ENCODE measurements around the gene TACC2.
"Not testable (repeated sequence)": the region's sequence is repeated elsewhere in the genome, so short reads cannot be mapped to it uniquely, and the experiment has no call there.

The TACC2 gene

DNA sequence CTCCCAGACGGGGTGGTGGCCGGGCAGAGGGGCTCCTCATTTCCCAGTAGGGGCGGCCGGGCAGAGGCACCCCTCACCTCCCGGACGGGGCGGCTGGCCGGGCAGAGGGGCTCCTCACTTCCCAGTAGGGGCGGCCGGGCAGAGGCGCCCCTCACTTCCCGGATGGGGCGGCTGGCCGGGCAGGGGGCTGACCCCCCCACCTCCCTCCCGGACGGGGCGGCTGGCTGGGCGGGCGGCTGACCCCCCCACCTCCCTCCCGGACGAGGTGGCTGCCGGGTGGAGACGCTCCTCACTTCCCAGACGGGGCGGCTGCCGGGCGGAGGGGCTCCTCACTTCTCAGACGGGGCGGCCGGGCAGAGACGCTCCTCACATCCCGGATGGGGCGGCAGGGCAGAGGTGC lies 214.2 kb downstream of the TACC2 start:
- not testable (repeated sequence) for H3K27me3 Mint-ChIP-seq (ENCODE audit: low read depth); H3K4me3 Mint-ChIP-seq; H3K27ac Mint-ChIP-seq; H3K36me3 Mint-ChIP-seq (ENCODE audit: low read depth); H3K4me1 Mint-ChIP-seq (ENCODE audit: low read depth); H3K9me3 Mint-ChIP-seq

DNA sequence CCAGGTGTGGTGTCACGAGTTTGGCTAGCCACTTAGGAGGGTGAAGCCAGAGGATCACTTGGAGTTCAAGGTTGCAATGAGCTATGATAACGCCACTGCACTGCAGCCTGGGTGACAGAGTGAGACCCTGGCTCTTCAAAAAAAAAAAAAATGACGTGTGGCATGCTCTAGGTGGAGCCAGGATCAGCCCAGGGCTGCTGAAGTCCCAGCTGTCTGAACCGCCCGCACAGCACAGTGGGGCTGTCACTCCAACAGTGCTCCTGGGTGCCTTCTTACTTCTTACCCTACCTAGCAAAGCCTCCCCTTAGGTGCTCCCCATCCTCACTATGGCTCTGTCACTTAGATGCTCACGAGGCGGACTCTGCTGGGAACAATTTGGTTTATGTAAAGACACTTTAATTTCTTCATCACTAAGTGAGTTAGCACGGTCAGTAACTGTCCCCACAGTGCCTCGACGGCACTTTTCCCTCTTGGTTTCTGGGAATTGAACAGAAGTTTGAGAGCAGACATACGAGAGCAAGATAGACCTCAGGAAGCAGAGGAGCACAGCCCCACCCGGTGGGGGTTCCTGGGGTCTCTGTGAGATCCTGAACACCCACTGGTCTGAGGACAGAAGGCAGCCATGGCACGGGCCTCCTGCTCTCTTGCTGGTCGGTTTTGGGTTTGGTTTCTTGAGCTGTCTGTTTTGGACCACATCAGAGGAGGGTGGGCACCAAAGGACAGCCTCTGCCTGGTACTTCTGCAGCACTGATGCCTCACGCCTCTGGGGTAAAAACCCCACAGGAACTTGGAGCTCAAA lies 215.9 kb downstream of the TACC2 start:
- Mint-ChIP-seq H3K27ac (no peak overlapping the region), H3K36me3 (ENCODE audit: low read depth) (no peaks in the 10 kb centered on the region), H3K27me3 (ENCODE audit: low read depth) (no peaks in the 10 kb centered on the region), H3K4me1 (ENCODE audit: low read depth) (no peaks in the 10 kb centered on the region), H3K4me3 (no peak overlapping the region), H3K9me3 (no peaks in the 10 kb centered on the region)

DNA sequence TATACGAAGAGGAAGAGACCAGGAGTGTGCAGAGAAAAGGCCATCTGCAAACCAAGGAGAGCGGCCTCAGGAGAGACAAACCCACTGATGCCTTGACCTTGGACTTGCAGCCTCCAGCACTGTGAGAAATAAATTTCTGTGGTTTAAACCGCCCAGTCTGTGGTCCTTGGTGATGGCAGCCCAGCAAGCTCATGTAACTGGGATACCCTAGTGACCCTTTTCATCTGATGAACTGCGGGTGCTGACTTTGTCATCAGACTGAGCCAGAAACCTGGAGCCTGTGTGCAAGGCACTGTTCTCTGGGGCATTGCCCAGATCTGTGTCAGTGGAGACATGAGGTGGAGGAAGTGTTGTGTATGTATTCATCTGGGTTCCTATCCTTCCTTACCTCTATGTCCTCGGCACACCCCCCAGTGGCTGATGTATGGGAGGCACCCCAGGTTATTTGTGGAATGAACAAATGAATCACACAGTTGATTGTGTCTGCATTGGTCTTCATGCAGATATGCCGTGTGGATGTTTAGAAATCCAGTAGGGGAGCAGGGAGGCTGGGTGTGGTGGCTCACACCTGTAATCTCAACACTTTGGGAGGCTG lies 217.6 kb downstream of the TACC2 start:
- no peaks in the 10 kb centered on the region for H3K36me3 Mint-ChIP-seq (ENCODE audit: low read depth)
- no peak overlapping the region for H3K4me3 Mint-ChIP-seq
- no peaks in the 10 kb centered on the region for H3K27me3 Mint-ChIP-seq (ENCODE audit: low read depth)
- H3K4me1 Mint-ChIP-seq (ENCODE audit: low read depth) = no peaks in the 10 kb centered on the region
- H3K27ac Mint-ChIP-seq = no peak overlapping the region
- H3K9me3 Mint-ChIP-seq = no peaks in the 10 kb centered on the region

- Mint-ChIP-seq H3K4me1 (ENCODE audit: low read depth) (no peaks in the 10 kb centered on the region), H3K27ac (no peak overlapping the region), H3K9me3 (no peaks in the 10 kb centered on the region), H3K36me3 (ENCODE audit: low read depth) (no peaks in the 10 kb centered on the region), H3K27me3 (ENCODE audit: low read depth) (no peaks in the 10 kb centered on the region), H3K4me3 (no peak overlapping the region)
Measured at GRCh38 chr10:122207163-122207562, 218.2 kb downstream of the TACC2 start.

- H3K27ac Mint-ChIP-seq = no peak overlapping the region
- no peak overlapping the region for H3K4me3 Mint-ChIP-seq
- no peaks in the 10 kb centered on the region for H3K27me3 Mint-ChIP-seq (ENCODE audit: low read depth)
- H3K9me3 Mint-ChIP-seq = no peaks in the 10 kb centered on the region
- H3K36me3 Mint-ChIP-seq (ENCODE audit: low read depth) = no peaks in the 10 kb centered on the region
- H3K4me1 Mint-ChIP-seq (ENCODE audit: low read depth) = no peaks in the 10 kb centered on the region
Measured at GRCh38 chr10:122207596-122207995, 218.6 kb downstream of the TACC2 start.

GRCh38 chr10:122208571-122209430 lies 219.8 kb downstream of the TACC2 start:
- Mint-ChIP-seq H3K27ac (no peak overlapping the region), H3K4me1 (ENCODE audit: low read depth) (no peaks in the 10 kb centered on the region), H3K4me3 (no peak overlapping the region), H3K9me3 (no peaks in the 10 kb centered on the region), H3K36me3 (ENCODE audit: low read depth) (no peaks in the 10 kb centered on the region), H3K27me3 (ENCODE audit: low read depth) (no peaks in the 10 kb centered on the region)

- Mint-ChIP-seq H3K36me3 (ENCODE audit: low read depth) (no peaks in the 10 kb centered on the region), H3K9me3 (no peaks in the 10 kb centered on the region), H3K4me3 (no peak overlapping the region), H3K27me3 (ENCODE audit: low read depth) (no peaks in the 10 kb centered on the region), H3K4me1 (ENCODE audit: low read depth) (no peaks in the 10 kb centered on the region), H3K27ac (no peak overlapping the region)
Measured at GRCh38 chr10:122210481-122211265, 221.7 kb downstream of the TACC2 start.

- H3K27me3 Mint-ChIP-seq (ENCODE audit: low read depth) = no peaks in the 10 kb centered on the region
- no peaks in the 10 kb centered on the region for H3K36me3 Mint-ChIP-seq (ENCODE audit: low read depth)
- no peaks in the 10 kb centered on the region for H3K9me3 Mint-ChIP-seq
- H3K4me1 Mint-ChIP-seq (ENCODE audit: low read depth) = no peaks in the 10 kb centered on the region
- no peak overlapping the region for H3K4me3 Mint-ChIP-seq
- no peak overlapping the region for H3K27ac Mint-ChIP-seq
Measured at GRCh38 chr10:122213364-122213763, 224.4 kb downstream of the TACC2 start.

DNA sequence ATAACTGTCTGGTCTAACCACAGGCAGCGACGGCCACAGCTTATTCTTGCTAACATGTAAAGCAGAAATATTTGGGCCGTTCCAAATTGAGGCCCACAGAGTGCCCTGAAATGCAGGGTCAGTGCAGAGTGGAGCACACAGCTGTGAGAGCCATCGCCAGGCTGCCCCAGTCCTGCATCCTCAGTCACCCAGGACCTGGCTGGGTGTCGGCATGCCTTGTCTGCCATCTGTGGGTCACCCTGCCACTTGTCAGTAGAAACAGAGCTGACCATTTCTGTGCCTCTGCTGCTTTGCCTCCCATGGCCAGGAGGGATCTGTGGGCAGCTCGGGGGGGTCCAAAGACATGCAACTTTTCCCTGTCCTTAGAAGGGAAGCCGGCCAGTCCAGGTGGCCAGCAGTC lies 224.8 kb downstream of the TACC2 start:
- no peak overlapping the region for H3K4me3 Mint-ChIP-seq
- no peaks in the 10 kb centered on the region for H3K9me3 Mint-ChIP-seq
- no peaks in the 10 kb centered on the region for H3K27me3 Mint-ChIP-seq (ENCODE audit: low read depth)
- no peaks in the 10 kb centered on the region for H3K36me3 Mint-ChIP-seq (ENCODE audit: low read depth)
- no peak overlapping the region for H3K27ac Mint-ChIP-seq
- no peaks in the 10 kb centered on the region for H3K4me1 Mint-ChIP-seq (ENCODE audit: low read depth)

- Mint-ChIP-seq H3K36me3 (ENCODE audit: low read depth) (no peaks in the 10 kb centered on the region), H3K4me1 (ENCODE audit: low read depth) (no peaks in the 10 kb centered on the region), H3K4me3 (no peak overlapping the region), H3K27me3 (ENCODE audit: low read depth) (no peaks in the 10 kb centered on the region), H3K27ac (no peak overlapping the region), H3K9me3 (no peaks in the 10 kb centered on the region)
Measured at GRCh38 chr10:122216047-122216446, 227.1 kb downstream of the TACC2 start.

DNA sequence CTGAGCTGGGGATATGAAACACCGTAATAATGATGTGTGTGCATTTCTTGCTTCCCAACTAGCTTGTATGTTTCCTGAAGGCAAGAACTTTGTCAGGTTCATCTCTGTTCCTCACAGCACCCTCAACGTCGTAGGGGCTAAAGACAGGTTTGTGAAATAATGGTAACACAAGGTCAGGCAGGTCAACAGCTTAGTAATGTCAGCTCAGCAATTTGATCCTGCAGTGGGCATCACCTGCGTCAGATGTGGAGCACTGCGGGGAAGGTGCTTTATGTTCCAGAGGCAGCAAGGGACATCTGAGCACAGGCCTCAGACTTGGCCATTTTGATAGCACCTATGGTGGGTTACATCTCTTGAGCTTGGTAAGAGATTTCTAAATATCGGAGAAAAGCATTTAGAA lies 230.4 kb downstream of the TACC2 start:
- peaks cover 3% of the 10 kb centered on the region for H3K27me3 Mint-ChIP-seq (ENCODE audit: low read depth)
- H3K4me3 Mint-ChIP-seq = no peak overlapping the region
- no peaks in the 10 kb centered on the region for H3K9me3 Mint-ChIP-seq
- no peaks in the 10 kb centered on the region for H3K4me1 Mint-ChIP-seq (ENCODE audit: low read depth)
- H3K27ac Mint-ChIP-seq = no peak overlapping the region
- H3K36me3 Mint-ChIP-seq (ENCODE audit: low read depth) = no peaks in the 10 kb centered on the region

DNA sequence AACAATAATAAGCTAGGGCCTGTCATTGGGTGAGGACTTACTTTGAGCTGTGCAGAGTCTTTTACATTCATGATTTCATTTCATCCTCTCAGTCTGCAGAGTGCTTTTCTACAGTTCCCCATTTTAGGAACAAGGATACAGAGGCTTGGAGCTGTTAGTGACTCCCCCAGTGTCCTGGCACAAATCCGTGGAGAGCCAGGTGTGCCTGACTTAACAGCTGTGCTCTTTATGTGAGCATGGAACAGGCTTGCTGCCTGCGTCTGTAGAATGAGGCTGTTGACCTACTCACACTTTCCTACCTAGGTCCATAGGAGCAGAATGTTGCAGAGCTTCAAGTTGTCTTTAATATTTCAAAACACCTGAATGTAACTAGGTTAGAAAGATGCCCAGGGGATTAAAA lies 231.8 kb downstream of the TACC2 start:
- Mint-ChIP-seq H3K4me1 (ENCODE audit: low read depth) (no peaks in the 10 kb centered on the region), H3K36me3 (ENCODE audit: low read depth) (no peaks in the 10 kb centered on the region), H3K27me3 (ENCODE audit: low read depth) (peaks cover 3% of the 10 kb centered on the region), H3K27ac (no peak overlapping the region), H3K4me3 (no peak overlapping the region), H3K9me3 (no peaks in the 10 kb centered on the region)

DNA sequence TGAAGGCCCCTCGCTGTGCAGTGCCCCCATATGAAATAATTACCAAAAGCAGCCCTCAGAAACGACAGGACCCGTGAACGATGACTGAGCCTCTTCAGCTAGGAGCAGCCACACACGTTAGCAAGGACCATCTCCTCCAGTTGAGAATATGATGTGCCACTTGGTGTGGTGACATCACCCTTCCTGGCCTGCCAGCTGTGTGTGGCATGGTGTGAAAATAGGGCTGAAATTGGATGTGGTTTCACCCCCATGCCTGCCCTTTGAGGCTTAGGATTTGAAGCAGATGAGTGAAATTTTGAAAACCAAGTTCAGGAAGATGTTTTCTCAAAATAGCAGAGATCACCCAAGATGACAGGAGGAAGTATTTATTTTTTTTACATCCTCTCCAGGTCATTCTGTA lies 233.0 kb downstream of the TACC2 start:
- no peaks in the 10 kb centered on the region for H3K9me3 Mint-ChIP-seq
- H3K4me3 Mint-ChIP-seq = no peak overlapping the region
- no peaks in the 10 kb centered on the region for H3K36me3 Mint-ChIP-seq (ENCODE audit: low read depth)
- H3K4me1 Mint-ChIP-seq (ENCODE audit: low read depth) = no peaks in the 10 kb centered on the region
- H3K27ac Mint-ChIP-seq = no peak overlapping the region
- H3K27me3 Mint-ChIP-seq (ENCODE audit: low read depth) = peaks cover 3% of the 10 kb centered on the region

DNA sequence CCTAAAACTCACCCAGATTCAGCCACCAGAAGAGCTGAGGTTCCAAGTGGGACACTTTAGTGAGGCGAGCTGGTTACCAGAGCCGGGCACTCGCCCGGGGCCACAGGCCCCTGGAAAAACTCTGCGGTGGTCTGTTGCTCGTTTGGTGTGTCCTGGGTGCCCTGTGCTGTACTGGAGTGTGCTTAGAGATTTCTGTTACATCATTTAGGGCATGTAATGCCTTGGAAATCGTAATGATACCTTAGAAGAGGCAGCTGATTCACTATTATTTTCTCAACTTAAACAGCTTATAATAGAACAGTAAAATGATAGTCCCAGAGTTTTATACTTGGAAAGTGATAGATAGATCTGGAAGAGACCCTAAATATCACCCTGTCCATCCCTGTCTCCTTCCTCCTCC lies 233.7 kb downstream of the TACC2 start:
- peaks cover 3% of the 10 kb centered on the region for H3K27me3 Mint-ChIP-seq (ENCODE audit: low read depth)
- no peak overlapping the region for H3K27ac Mint-ChIP-seq
- no peaks in the 10 kb centered on the region for H3K4me1 Mint-ChIP-seq (ENCODE audit: low read depth)
- H3K9me3 Mint-ChIP-seq = no peaks in the 10 kb centered on the region
- no peaks in the 10 kb centered on the region for H3K36me3 Mint-ChIP-seq (ENCODE audit: low read depth)
- H3K4me3 Mint-ChIP-seq = no peak overlapping the region

Measured in T-helper 1 cell treated with Interleukin-12 subunit alpha and Interleukin-12 subunit beta and Interleukin-4 antibody, amounts not matched to agents 30 μg/mL and 1 μg/mL, for 36 hours (primary cell).